Measurements from ENCODE around the gene TCF7L1.
"Not testable (repeated sequence)": the region's sequence is repeated elsewhere in the genome, so short reads cannot be mapped to it uniquely, and the experiment has no call there.

DNA sequence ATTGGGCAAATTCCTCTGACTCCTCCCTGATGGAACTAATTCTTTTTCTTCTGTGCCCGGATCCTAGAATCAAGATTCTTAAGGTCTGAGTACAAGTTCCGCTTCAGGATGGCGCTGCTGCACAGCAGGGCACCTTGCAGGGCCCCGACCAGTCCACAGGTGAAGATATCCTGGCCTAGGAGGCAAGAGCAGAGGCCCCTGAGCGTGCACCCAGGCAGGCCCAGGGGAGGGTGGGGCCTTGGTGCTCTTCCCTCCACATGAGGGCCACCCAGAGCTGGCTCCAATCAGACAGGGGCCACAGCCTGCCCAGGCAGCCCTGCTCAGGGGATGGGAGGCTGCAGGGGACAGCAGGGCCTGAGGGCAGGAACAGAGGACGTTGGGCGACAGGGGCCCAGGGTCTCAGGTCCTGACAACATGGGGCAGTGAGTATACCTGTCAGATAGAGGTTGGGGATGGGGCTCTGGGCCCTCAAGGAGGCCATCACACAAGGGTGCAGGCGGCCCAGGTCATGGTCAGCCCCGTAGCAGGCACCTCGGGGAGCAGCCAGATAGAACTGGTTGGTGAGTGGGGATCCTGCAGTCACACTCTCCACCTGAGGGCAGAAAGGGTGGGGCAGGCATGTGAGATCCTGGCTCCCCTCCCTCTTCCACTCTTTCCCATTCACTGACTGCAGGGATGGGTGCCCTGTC is 210.2 kb downstream of the TCF7L1 start:
- not testable (repeated sequence) for TF ChIP-seq CTCF (IDR thresholded peaks at IDR 0.05; ENCODE audit: low read depth, low read length, poor library complexity, severe bottlenecking); EZH2phosphoT487 (IDR thresholded peaks at IDR 0.05; ENCODE audit: borderline replicate concordance, low read length)
